ENCODE data around the gene ZNF700. TPM values are rescaled to one million over a fixed set of nuclear protein-coding genes. Genes with fewer than 3 reads are reported as not detected.

ZNF700 gene
- total and polyA plus RNA-seq, 9 of the 15 experiments (the other 6 are each of a cell fraction or from before 2014, with no cell fraction given): 10.3 to 24.7 (median 14.1) TPM

DNA sequence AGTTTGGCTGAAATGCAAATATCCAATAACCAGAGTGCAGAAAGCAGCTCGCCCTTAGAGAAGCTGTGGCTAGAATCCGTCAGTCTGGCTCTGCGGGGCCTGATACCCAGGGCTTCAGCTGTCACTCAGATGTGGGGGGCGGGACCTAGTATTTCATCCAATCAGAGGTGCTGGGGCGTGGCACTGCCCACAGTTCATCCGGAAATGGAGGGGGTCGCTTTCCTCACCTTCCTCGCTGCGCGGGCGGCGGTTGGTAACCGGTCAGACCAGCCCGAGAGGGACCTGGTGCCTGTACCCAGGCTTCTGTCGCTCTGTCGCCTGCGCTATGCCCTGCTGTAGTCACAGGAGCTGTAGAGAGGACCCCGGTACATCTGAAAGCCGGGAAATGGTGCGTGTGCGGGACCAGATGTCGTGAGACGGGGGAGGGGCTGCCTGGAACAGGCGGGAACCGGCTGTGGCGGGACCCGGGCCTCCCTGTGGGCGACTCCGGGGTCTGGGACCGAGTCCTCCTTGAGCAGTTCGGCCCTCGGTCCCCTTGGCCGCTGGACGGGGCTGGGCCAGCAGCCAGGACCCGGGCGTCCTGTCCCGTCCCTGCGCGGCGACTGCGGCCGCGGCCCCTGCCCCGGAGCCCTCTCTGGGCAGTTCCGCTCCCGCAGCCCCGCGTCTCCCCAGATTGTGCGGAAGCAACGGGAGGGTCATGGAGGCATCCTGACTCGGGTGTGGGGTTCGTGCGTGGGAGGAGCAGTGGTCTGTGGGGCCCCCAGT is at the start of gene ZNF700 (continued):
- TF ChIP-seq E2F6 (IDR thresholded peaks at IDR 0.05; ENCODE audit: borderline replicate concordance in 1 of 2, extremely low read depth in 1 of 2, insufficient read depth in 1 of 2, insufficient read length in 1 of 2, low read depth in 1 of 2, low read length in 1 of 2, poor library complexity in 1 of 2, severe bottlenecking in 1 of 2) (peak; percentile 74), POLR2AphosphoS2 (IDR thresholded peaks at IDR 0.05; ENCODE audit: low read length) (peak; percentile 72; the same call in 1 of the 2 replicates), MAZ (CRISPR knock-in tag; conservative IDR thresholded peaks at IDR 0.05 in 1 of 2, IDR thresholded peaks at IDR 0.05 in 1 of 2) (peak; percentile 76 to 83), GABPB1 (CRISPR knock-in tag; IDR thresholded peaks at IDR 0.05) (peak; percentile 76; the same call in 1 of the 2 replicates), GABPA (tag; conservative IDR thresholded peaks at IDR 0.05; ENCODE audit: low read depth) (peak; percentile 83), MNT (conservative IDR thresholded peaks at IDR 0.05) (peak; percentile 50 to 72), ASH1L (IDR thresholded peaks at IDR 0.05; ENCODE audit: borderline replicate concordance, low read depth, partially characterized antibody) (peak; percentile 54), POLR2B (IDR thresholded peaks at IDR 0.05; ENCODE audit: low read depth, partially characterized antibody) (peak; percentile 93), HDAC2 (IDR thresholded peaks at IDR 0.05) (peak; percentile 27; the same call in 1 of the 2 replicates), ZNF12 (CRISPR knock-in tag; IDR thresholded peaks at IDR 0.05) (peak; percentile 60; the same call in 1 of the 2 replicates), RBFOX2 (IDR thresholded peaks at IDR 0.05; ENCODE audit: low read depth, low read length) (peak; percentile 96), ETV5 (CRISPR knock-in tag; IDR thresholded peaks at IDR 0.05; ENCODE audit: low read depth) (peak; percentile 51), CREM (IDR thresholded peaks at IDR 0.05; ENCODE audit: low read depth) (peak; percentile 54), KLF16 (IDR thresholded peaks at IDR 0.05) (peak; percentile 84), POLR2G (IDR thresholded peaks at IDR 0.05; ENCODE audit: low read depth, low read length) (peak; percentile 95), TAF7 (tag; IDR thresholded peaks at IDR 0.05) (peak; percentile 88), JUND (IDR thresholded peaks at IDR 0.05; ENCODE audit: borderline replicate concordance, low read depth, low read length) (no peak), JUND (tag; IDR thresholded peaks at IDR 0.05; ENCODE audit: borderline replicate concordance, low read depth, low read length) (no peak), CXXC5 (CRISPR knock-in tag; IDR thresholded peaks at IDR 0.05) (peak; percentile 58; the same call in 1 of the 2 replicates), MYC (IDR thresholded peaks at IDR 0.05; ENCODE audit: low read depth, low read length) (peak; percentile 76), MYC (CRISPR knock-in tag; IDR thresholded peaks at IDR 0.05; ENCODE audit: borderline replicate concordance, low read depth) (no peak)
- TF ChIP-seq, protein P1, sequence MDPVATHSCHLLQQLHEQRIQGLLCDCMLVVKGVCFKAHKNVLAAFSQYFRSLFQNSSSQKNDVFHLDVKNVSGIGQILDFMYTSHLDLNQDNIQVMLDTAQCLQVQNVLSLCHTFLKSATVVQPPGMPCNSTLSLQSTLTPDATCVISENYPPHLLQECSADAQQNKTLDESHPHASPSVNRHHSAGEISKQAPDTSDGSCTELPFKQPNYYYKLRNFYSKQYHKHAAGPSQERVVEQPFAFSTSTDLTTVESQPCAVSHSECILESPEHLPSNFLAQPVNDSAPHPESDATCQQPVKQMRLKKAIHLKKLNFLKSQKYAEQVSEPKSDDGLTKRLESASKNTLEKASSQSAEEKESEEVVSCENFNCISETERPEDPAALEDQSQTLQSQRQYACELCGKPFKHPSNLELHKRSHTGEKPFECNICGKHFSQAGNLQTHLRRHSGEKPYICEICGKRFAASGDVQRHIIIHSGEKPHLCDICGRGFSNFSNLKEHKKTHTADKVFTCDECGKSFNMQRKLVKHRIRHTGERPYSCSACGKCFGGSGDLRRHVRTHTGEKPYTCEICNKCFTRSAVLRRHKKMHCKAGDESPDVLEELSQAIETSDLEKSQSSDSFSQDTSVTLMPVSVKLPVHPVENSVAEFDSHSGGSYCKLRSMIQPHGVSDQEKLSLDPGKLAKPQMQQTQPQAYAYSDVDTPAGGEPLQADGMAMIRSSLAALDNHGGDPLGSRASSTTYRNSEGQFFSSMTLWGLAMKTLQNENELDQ (CRISPR knock-in tag; IDR thresholded peaks at IDR 0.05; ENCODE audit: borderline replicate concordance): no peak
